GM03348 (cell line): ENCODE data around the gene SENP8.

Source experiments
- DNase-seq: peaks from one replicate; pipeline ENCODE4 v3.0.0; 2012; ENCODE audit warnings: low spot score

The SENP8 gene

DNA sequence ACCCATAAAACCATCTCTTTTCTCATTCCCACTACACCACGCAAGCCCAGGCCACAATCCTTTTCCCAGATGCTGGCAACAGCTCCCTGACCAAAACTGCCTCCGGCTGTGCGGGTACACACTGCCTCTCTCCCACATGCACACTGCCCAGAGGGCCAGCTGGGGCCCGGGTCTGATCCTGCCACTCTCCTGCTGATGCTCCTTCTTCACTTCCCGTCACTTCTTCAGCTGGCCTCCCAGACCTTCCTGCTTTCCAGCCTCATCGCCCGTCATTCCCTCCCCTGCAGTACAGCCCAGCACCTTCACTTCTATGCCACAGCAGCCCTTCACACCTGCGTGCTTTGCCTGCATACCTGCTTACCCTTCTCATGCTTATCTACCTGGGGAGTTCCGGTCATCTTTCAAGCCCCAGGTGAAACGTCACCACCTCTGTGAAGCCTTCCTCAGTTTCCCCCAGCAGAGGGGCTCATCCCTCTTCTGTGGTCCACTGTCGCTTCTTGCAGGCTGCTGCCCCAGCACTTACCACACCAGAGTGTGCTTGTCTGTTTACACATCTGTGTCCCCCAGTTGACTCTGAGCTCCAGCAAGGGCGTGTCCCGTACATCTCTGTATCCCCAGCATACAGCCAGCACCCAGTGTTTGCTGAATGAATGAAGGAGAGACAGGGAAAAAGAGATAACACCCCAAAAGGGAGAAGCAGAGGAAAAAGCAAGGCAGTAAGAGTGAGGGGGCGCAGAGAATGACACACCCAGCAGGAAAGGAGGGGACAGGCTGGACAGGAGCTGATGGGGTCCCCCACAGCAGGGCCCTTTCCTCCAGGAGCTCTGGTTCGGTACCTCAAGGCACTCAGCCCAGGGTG, 57.2 kb downstream of the SENP8 start:
- DNase-seq: no peak

DNA sequence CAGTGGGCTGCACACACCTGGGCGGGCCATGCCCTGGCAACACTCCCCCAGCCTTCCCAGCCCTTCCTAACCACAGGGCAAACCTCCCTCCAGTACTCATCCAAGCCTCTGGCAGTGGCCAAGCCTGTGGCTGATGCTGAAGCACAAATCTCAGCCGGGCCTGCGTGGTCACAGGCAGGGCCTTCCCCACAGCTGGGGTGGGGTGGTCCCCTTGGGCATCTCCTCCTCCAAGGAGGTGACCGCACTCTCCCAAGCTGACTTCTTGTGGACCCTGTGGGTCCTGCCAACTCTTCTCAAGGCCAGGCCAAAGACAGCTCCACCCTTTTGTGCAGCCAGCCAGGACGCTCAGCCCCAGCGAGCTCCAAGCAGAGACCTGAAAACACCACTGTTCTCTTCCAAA, 58.0 kb downstream of the SENP8 start:
- no peak for DNase-seq

DNA sequence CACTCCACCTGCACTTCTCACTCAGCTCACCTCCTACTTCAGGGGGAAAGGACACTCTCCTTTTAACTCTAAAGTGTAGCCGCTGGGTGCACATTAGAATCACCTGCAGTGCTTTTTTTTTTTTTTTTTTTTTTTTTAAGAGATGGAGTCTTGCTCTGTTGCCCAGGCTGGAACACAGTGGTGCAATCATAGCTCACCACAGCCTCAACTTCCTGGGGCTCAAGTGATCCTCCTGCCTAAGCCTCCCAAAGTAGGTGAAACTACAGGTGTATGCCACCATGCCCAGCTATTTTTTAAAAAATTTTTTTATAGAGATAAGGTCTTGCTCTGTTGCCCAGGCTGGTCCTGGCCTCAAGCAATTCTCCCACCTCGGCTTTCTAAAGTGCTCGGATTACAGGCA, 58.5 kb downstream of the SENP8 start:
- no peak for DNase-seq

DNA sequence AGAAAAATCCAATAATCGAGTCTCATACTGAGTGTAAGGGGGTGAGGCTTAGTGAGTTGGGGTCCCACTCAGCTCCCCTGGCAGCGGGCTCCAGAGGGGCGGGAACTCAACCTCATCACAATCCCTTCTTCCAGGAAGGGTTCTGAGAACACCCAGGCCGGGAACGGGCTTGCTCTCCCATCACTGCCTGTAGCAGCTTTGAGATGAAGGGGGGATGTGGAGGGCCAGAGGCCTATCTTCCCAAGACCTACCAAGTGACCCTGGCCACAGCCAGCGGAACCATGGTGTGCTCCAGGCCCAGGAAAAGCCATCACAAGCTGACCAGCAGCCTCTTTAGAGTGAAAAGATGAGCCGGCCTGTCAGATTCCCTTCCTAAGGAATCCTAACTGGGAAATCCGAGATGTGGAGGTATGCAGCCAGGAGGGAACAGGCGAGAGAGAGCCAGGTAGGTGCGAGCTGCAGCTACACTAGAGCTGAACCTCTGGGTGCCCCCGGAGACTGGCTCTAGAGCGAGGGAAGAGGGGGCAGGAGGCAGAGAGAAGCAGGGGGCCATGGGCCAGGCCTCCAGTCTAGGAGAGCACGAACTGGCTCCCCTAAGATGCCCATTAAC, 60.9 kb downstream of the SENP8 start:
- no peak for DNase-seq

DNA sequence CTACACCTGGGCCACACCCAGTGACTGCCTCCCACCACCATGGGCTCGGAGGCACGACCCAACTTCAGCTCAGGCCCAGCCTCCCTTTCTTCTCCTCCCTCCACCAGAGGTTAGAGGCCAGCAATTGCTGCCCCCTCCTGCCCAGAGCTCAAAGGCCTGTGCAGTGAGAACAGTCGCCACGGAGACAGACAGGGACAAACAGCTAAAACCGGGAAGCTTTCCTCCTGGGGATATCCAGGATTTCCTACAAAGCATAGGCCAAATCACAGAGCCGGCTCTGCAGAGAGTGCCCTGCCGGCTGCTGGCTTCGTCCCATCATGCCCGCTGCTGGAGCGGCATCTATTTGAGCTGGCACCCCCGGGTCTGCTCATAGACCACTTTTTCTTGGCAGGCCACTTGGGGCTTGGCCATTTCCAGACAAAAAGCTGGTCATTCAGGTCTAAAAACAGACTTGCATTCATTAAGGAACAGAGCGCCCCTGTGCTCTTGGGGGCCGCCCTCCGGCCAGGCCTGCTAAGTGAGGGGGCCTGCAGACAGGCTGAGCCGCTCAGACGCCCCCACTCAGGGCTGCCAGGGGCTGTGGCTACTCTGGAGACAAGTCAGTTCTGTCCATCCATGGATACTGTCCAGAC, 61.9 kb downstream of the SENP8 start:
- DNase-seq: no peak

DNA sequence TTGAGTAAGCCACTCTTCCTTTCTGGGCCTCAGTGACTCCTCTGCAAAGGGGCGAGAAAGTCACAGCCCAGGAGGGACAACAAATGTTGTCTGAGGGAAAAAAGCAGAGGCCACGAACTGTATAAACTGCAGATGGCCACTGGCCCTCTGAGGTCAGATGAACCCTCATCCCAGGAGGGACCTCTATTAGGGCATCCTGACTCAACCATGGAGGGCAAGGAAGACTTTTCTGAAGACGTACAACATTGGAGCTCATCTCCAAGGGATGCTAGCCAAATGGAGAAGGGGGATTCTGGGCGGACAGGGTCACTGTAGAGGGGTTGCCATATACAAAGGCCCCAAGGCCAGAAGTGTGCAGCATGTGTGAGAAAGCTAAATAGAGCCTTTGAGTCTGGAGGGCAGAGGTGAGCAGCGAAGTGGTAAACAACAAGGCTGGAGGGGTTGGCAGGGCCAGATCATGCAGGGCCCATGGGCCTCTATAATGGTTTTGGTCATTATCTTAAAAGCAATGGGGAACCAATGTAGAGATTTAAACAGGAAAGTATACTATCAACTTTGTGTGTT, 62.6 kb downstream of the SENP8 start:
- no peak for DNase-seq

DNA sequence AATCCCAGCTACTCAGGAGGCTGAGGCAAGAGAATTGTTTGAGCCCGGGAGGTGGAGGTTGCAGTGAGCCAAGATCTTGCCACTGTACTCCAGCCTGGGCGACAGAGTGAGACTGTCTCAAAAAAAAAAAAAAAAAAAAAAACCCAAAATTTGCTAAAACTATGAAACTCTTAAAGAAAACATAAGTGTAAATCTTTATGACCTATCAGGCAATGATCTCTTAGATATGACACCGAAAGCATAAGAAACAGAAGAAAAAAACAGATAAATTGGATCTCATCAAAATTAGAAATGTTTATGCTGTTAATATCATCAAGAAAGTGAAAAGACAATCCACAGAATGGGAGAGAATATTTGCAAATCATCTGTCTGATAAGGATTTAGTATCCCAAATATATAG, 64.0 kb downstream of the SENP8 start:
- no peak for DNase-seq

DNA sequence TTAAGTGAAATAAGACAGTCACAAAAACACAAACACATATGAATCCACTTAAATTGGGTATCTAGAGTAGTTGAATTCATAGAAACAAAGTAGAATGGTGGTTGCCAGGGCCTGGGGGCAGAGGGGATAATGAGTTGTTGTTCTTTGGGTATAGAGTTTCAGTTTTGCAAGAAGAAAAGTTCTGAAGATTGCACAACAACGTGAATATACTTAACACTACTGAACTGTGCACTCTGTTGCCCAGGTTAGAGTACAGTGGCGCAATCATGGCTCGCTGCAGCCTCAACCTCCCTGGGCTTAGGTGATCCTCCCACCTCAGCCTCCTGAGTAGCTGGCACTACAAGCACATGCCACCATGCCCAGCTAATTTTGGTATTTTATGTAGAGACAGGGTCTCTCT, 64.5 kb downstream of the SENP8 start:
- no peak for DNase-seq

DNA sequence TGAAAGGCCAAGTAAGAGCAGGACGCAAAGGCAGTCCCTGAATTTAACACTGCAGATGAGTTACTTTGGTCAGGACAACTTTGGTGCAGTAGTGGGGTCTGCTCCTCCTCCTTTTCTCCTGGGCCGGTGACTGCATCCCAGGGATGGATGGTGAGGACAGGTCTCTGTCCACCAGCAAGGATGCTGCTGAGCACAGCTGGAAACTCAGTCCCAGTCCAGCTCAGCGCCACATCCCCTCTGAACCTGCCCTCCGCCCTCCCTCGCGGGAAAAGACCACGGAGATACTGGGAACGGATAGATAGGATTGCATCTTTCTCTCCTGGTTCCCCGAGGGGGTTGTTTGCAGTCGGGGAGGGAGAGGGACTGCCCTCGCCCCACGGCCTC, 65.6 kb downstream of the SENP8 start:
- no peak for DNase-seq

DNA sequence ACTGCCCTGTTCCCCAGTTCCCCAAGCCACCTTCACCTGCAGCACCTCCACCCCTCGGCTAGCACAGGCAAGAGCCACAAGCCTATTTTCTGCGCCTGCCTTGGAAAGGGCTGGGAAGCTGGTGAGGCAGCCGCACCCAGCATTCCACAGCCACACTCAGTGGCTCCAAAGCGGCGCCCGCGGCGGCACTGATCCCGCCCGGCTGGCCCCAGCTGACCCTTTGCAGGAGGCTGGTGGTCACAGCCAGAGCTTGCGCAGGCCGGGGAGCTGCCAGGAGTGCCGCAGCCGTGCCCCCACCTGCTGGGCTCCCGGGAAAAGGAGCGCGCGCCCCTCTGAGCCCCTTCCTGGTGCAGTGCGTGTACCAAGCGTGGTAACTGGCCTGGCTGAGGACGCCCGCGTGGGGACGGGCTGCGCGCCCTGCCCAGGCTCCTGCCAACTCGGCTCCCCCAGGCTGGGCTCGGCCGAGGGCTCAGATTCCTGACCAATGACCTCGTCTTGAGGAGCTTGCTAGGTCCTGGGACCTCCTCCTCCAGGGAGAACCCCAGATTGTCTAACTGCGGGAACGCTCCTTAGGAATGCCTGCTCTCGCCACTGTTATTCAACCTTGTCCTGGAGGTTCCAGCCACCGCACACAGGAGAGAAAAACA, 66.1 kb downstream of the SENP8 start:
- DNase-seq: peak; percentile 72

DNA sequence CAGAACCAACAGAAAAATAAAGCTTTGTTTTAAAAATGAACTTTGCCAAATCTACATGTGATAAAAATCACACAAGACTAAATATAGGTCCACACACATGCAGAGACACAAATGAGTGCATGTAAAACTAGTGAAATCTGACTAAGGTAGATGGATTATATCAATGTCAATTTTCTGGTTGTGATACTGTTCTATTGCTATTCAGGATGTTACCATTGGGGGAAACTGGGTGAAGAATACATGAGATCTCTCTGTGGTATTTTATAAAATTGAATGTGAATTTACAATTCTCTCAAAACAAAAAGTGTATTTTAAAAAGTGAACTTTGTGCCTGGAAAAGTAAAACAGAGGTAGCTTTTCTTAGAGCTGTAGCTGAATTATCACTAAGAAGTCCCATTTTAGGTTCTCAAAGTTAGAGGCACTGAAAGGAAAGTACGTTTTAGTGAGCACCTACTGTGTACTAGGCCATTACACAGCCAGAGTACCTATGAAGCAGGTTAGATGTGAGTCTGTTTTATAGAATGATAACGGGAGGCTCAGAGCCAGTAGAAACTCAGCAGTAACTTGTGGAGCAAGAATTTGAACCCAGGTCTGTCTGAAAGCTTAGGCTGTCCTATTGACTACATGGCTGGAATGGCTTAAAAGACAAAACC, 71.2 kb downstream of the SENP8 start:
- no peak for DNase-seq

DNA sequence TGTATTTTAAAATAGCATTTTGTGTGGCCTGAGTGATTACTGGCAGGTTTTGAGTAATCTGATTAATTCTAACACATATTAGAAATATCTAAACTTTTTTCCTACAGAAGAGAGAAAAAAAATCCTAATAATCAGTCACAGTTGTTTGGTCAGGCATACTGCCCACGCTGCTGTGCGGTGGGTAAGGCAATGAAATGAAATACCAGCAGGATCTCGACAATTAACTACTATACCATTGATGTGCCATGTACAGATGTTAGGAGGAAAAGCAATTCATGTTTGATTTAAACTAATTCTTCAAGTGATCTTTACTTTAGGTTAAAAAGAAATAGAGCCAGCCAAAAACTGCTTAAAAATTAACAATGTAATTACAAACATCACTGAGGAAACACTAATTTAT, 74.2 kb downstream of the SENP8 start:
- DNase-seq: no peak
